Spleen (tissue), 7 donors: ENCODE data around the gene GRM1.

Experiments
- POLR2AphosphoS5 ChIP-seq, 3 donors: sonication (generic); formaldehyde crosslinking; IDR thresholded peaks; one replicate each; pipeline ENCODE4 v1.5.1; 2017; ENCODE audit warnings: antibody characterized with exemption in 3 of 3
- TF ChIP-seq, protein P1 (sequence below), 11 experiments: fragments of 200-600 bp in 7 of 11; fragments of 450-650 bp in 4 of 11; sonication (generic) in 4 of 11; IDR thresholded peaks in 8 of 11; conservative IDR thresholded peaks in 3 of 11; 1 replicate in 7 of 11; 2 replicates in 4 of 11; pipeline versions ENCODE4 v1.4.0 to v1.8.0; 2016 to 2021; ENCODE audit warnings: antibody characterized with exemption in 11 of 11, inconsistent platforms in 4 of 11, mild to moderate bottlenecking in 1 of 11
- donor health status: DM: no; HTN: no; CAD: no; lungs with moderate emphysema.
- donor health status: DM: no; HTN: no; CAD: no.
- donor health status: DM: no; HTN: no; CAD: no.

DNA sequence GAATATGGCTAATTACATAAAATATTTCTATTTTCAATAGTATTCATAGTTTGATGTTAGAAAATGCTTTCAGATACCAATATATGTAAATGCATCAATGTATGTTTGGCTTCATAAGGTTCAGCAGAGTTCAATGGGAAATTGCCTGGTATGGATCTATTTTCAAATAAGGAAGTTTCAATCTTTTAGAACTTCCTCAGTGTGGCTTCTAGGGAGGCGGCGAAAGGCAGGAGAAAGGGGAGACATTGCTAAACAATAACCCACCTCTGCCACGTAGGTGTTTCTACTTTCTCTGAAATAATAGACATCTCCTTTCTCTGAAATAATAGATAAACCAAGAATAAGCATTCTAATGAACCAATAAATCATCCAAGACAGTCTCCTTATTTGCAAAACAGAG is 277.1 kb downstream of the GRM1 start:
- TF ChIP-seq POLR2AphosphoS5 (IDR thresholded peaks at IDR 0.05): no peak
- TF ChIP-seq, protein P1, sequence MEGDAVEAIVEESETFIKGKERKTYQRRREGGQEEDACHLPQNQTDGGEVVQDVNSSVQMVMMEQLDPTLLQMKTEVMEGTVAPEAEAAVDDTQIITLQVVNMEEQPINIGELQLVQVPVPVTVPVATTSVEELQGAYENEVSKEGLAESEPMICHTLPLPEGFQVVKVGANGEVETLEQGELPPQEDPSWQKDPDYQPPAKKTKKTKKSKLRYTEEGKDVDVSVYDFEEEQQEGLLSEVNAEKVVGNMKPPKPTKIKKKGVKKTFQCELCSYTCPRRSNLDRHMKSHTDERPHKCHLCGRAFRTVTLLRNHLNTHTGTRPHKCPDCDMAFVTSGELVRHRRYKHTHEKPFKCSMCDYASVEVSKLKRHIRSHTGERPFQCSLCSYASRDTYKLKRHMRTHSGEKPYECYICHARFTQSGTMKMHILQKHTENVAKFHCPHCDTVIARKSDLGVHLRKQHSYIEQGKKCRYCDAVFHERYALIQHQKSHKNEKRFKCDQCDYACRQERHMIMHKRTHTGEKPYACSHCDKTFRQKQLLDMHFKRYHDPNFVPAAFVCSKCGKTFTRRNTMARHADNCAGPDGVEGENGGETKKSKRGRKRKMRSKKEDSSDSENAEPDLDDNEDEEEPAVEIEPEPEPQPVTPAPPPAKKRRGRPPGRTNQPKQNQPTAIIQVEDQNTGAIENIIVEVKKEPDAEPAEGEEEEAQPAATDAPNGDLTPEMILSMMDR (IDR thresholded peaks at IDR 0.05 in 8 of 11, conservative IDR thresholded peaks at IDR 0.05 in 3 of 11): no peak
